Measurements from ENCODE around the gene ANLN. TPM values are rescaled to one million over a fixed set of nuclear protein-coding genes. Genes with fewer than 3 reads are reported as not detected.

ANLN gene
- total and polyA plus RNA-seq, 9 of the 15 experiments (the other 6 are each of a cell fraction or from before 2014, with no cell fraction given) = 18.1 to 66.2 (median 38.7) TPM

DNA sequence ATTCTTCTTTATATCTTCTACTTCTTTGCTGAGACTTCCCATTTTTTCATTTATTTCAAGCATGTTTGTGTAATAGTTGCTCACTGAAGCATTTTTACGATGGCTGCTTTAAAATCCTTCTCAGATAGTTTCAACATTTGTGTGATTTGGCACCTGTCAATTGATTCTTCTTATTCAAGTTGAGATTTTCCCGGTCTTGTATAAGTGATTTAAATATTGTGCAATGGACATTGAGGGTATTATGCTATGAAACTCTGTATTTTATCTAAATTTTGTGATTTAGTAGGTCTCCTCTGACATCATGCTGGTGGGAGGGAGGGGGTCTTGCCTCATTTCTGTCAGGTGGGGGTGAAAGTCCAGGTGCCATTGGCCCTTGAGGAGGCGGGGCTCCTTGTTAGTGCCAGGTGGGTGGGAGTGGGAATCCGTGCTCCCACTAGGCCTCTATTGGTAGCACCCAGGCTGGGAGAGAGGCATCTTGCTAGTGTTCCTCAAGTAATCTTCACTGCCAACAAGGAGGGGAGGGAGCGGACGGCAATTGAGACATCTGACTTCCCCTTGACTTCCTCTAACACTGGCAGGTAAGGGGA lies 73.0 kb downstream of the ANLN start:
- H3K9me3 ChIP-seq (replicated peaks; ENCODE audit: control insufficient read depth, insufficient read depth, low read depth, low read length) = no peaks in the 10 kb centered on the region
- ChIA-PET POLR2A (no interaction called here), CTCF (ENCODE audit: low intra/inter-chr PET ratio) (no interaction called here)
- no peak overlapping the region for H2AFZ ChIP-seq (ENCODE audit: low read depth, low read length)
- H3K9me1 ChIP-seq (ENCODE audit: control insufficient read depth, insufficient read depth, low read length) = no peaks in the 10 kb centered on the region
- H3K36me3 ChIP-seq (ENCODE audit: control insufficient read depth, insufficient read depth, low read length) = no peaks in the 10 kb centered on the region
- BruUV-seq (replicated peaks) = no TSS peak
- H4K20me1 ChIP-seq (replicated peaks; ENCODE audit: control insufficient read depth, insufficient read depth, low read length) = no peaks in the 10 kb centered on the region
- H3K4me1 ChIP-seq (replicated peaks in 1 of 2; ENCODE audit: control insufficient read depth in 2 of 2, insufficient read depth in 2 of 2, low read length in 2 of 2) = no peaks in the 10 kb centered on the region
- H3K4me3 ChIP-seq = no peak overlapping the region
- H3K27me3 ChIP-seq (ENCODE audit: control insufficient read depth in 2 of 2, insufficient read depth in 2 of 2, low read length in 2 of 2) = peaks cover 12 to 30% of the 10 kb centered on the region in 2 experiments
- in situ Hi-C loops (cut with MboI) (no loop called here), intact Hi-C loops (cut with micrococcal nuclease) (no loop called here)
- FAIRE-seq (no peak), DNase-seq (ENCODE audit: extremely low read depth in 1 of 4, low spot score in 3 of 4) (no peak), ATAC-seq (no peak)
- 10% methylated on average over 6 of the region's 6 CpGs for WGBS (ENCODE audit: insufficient coverage, low coverage, missing lambda C conversion rate)
- H3K9ac ChIP-seq (ENCODE audit: insufficient read depth in 1 of 2, low read depth in 2 of 2, low read length in 2 of 2) = no peak overlapping the region
- H3K4me2 ChIP-seq (ENCODE audit: insufficient read depth, low read length) = no peak overlapping the region
- H3K79me2 ChIP-seq (ENCODE audit: control insufficient read depth, insufficient read depth, low read length) = no peaks in the 10 kb centered on the region
- no peak overlapping the region for H3K27ac ChIP-seq (ENCODE audit: extremely low read depth, low read depth, low read length)
- TF ChIP-seq JUNB (CRISPR knock-in tag; conservative IDR thresholded peaks at IDR 0.05) (no peak), CEBPG (CRISPR knock-in tag; IDR thresholded peaks at IDR 0.05) (no peak), CEBPG (tag; conservative IDR thresholded peaks at IDR 0.05 in 1 of 2, IDR thresholded peaks at IDR 0.05 in 1 of 2) (peak in 1 of 2 experiments; percentile 53; a peak in 2 of 4 replicates), HOMEZ (CRISPR knock-in tag; IDR thresholded peaks at IDR 0.05) (no peak), ATF6 (CRISPR knock-in tag; IDR thresholded peaks at IDR 0.05) (no peak), ZBTB1 (CRISPR knock-in tag; IDR thresholded peaks at IDR 0.05; ENCODE audit: borderline replicate concordance, low read depth) (no peak), NR2F6 (CRISPR knock-in tag; IDR thresholded peaks at IDR 0.05) (no peak), MEF2D (tag; conservative IDR thresholded peaks at IDR 0.05; ENCODE audit: low read depth) (no peak), ZNF785 (CRISPR knock-in tag; IDR thresholded peaks at IDR 0.05) (no peak)
- TF ChIP-seq, protein P1, sequence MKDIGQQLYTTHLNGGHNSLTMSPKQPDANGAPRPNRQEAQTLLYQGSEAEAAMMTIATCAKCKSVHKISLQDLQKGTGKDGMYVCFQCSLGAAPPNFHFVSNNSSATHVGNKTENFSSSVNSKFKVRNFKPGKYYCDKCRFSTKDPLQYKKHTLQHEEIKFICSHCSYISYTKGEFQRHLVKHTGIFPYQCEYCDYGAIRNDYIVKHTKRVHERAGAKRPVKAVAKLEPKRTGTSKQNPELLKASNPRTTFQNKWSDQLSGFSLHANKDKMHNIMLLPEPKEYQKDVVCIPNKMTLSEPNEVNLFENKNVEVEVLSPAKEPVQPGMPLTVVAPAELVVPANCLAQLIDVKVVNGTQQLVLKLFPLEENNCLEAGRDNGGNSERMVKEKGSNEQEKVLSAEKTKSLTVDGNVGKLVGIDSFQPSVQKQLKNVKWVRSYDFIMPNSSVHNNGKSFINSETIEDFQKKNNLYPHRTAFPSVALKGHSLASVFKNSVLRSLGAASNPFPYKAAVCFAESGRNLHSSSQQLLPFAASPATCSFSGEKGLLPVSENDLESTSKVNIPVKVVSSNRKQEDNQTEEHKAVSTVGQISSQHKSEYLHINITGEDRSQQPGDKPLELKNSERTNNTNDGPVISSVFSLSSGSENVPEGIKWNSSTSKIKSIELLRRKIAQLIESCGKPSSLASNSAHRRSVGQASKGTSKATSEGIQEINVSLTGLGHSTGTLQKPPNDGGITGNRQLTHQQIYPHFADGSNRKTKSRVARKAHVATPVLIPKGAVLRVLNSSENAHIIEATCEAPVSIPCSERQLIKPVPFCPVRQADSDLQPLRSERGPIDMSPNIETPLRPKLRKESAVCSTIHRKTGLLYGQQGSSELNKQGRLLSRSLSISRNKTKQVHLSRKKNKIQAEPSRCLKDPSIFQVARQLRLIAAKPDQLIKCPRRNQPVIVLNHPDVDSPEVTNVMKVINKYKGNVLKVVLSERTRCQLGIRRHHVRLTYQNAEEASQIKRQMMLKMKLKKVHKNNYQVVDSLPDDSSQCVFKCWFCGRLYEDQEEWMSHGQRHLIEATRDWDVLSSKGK (CRISPR knock-in tag; IDR thresholded peaks at IDR 0.05) = no peak
- TF ChIP-seq, protein P2, sequence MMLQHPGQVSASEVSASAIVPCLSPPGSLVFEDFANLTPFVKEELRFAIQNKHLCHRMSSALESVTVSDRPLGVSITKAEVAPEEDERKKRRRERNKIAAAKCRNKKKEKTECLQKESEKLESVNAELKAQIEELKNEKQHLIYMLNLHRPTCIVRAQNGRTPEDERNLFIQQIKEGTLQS (IDR thresholded peaks at IDR 0.05) = no peak
- TF ChIP-seq, protein P2 (CRISPR knock-in tag; conservative IDR thresholded peaks at IDR 0.05) = no peak
- TF ChIP-seq, protein P3, sequence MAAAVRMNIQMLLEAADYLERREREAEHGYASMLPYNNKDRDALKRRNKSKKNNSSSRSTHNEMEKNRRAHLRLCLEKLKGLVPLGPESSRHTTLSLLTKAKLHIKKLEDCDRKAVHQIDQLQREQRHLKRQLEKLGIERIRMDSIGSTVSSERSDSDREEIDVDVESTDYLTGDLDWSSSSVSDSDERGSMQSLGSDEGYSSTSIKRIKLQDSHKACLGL (CRISPR knock-in tag; IDR thresholded peaks at IDR 0.05; ENCODE audit: borderline replicate concordance, poor library complexity, severe bottlenecking) = no peak
